ENCODE data around the gene ZFYVE28.

The ZFYVE28 gene

GRCh38 chr4:2367626-2368025 lies 50.8 kb downstream of the ZFYVE28 start:
- no peaks in the 10 kb centered on the region for H3K27me3 ChIP-seq (ENCODE audit: control insufficient read depth, low read length)
- no peaks in the 10 kb centered on the region for H3K36me3 ChIP-seq (ENCODE audit: control insufficient read depth, low read length)
- no peaks in the 10 kb centered on the region for H4K20me1 ChIP-seq (ENCODE audit: control insufficient read depth, insufficient read depth, low read depth, low read length)
- no peak overlapping the region for H3K4me2 ChIP-seq (ENCODE audit: low read length)
- TF ChIP-seq CTCF (IDR thresholded peaks at IDR 0.05; ENCODE audit: low read depth, low read length, poor library complexity, severe bottlenecking) (no peak), EZH2phosphoT487 (IDR thresholded peaks at IDR 0.05; ENCODE audit: borderline replicate concordance, low read length) (no peak)
- H3F3A ChIP-seq (ENCODE audit: control insufficient read depth, insufficient read depth): no peaks in the 10 kb centered on the region
- H3K4me3 ChIP-seq (ENCODE audit: low read length): no peak overlapping the region
- H3K4me1 ChIP-seq (ENCODE audit: control insufficient read depth, low read length): no peaks in the 10 kb centered on the region
- no peak overlapping the region for H3K27ac ChIP-seq (ENCODE audit: low read depth, low read length)
- no peaks in the 10 kb centered on the region; the same call in 1 of the 2 replicates for H3K9me3 ChIP-seq (ENCODE audit: control insufficient read depth, insufficient read depth, low read length)
- no peaks in the 10 kb centered on the region for H3K9me2 ChIP-seq (replicated peaks; ENCODE audit: control insufficient read depth, low read length)
- H3K79me2 ChIP-seq (ENCODE audit: control insufficient read depth, low read length): no peaks in the 10 kb centered on the region

GRCh38 chr4:2366252-2367192 lies 51.9 kb downstream of the ZFYVE28 start:
- no peak for TF ChIP-seq EZH2phosphoT487 (IDR thresholded peaks at IDR 0.05; ENCODE audit: borderline replicate concordance, low read length)
- no peak for TF ChIP-seq CTCF (IDR thresholded peaks at IDR 0.05; ENCODE audit: low read depth, low read length, poor library complexity, severe bottlenecking)
- Histone ChIP-seq H3K4me1 (ENCODE audit: control insufficient read depth, low read length) (no peaks in the 10 kb centered on the region), H3K27ac (ENCODE audit: low read depth, low read length) (no peak overlapping the region), H4K20me1 (ENCODE audit: control insufficient read depth, insufficient read depth, low read depth, low read length) (no peaks in the 10 kb centered on the region), H3K36me3 (ENCODE audit: control insufficient read depth, low read length) (no peaks in the 10 kb centered on the region), H3K9me3 (ENCODE audit: control insufficient read depth, insufficient read depth, low read length) (no peaks in the 10 kb centered on the region; the same call in 1 of the 2 replicates), H3K27me3 (ENCODE audit: control insufficient read depth, low read length) (no peaks in the 10 kb centered on the region), H3K4me2 (ENCODE audit: low read length) (no peak overlapping the region), H3K79me2 (ENCODE audit: control insufficient read depth, low read length) (no peaks in the 10 kb centered on the region), H3F3A (ENCODE audit: control insufficient read depth, insufficient read depth) (no peaks in the 10 kb centered on the region), H3K9me2 (replicated peaks; ENCODE audit: control insufficient read depth, low read length) (no peaks in the 10 kb centered on the region), H3K4me3 (ENCODE audit: low read length) (no peak overlapping the region)

GRCh38 chr4:2365913-2366210 lies 52.6 kb downstream of the ZFYVE28 start:
- Histone ChIP-seq H3K9me2 (replicated peaks; ENCODE audit: control insufficient read depth, low read length) (no peaks in the 10 kb centered on the region), H4K20me1 (ENCODE audit: control insufficient read depth, insufficient read depth, low read depth, low read length) (no peaks in the 10 kb centered on the region), H3K79me2 (ENCODE audit: control insufficient read depth, low read length) (no peaks in the 10 kb centered on the region), H3K4me1 (ENCODE audit: control insufficient read depth, low read length) (no peaks in the 10 kb centered on the region), H3K9me3 (ENCODE audit: control insufficient read depth, insufficient read depth, low read length) (no peaks in the 10 kb centered on the region; the same call in 1 of the 2 replicates), H3K27ac (ENCODE audit: low read depth, low read length) (no peak overlapping the region), H3K27me3 (ENCODE audit: control insufficient read depth, low read length) (no peaks in the 10 kb centered on the region), H3F3A (ENCODE audit: control insufficient read depth, insufficient read depth) (no peaks in the 10 kb centered on the region), H3K4me2 (ENCODE audit: low read length) (no peak overlapping the region), H3K36me3 (ENCODE audit: control insufficient read depth, low read length) (no peaks in the 10 kb centered on the region), H3K4me3 (ENCODE audit: low read length) (no peak overlapping the region)
- TF ChIP-seq CTCF (IDR thresholded peaks at IDR 0.05; ENCODE audit: low read depth, low read length, poor library complexity, severe bottlenecking): no peak
- TF ChIP-seq EZH2phosphoT487 (IDR thresholded peaks at IDR 0.05; ENCODE audit: borderline replicate concordance, low read length): no peak
